HepG2 (cell line): ENCODE results near the gene AP1G1. TPM values are rescaled to one million over a fixed set of nuclear protein-coding genes. Genes with fewer than 3 reads are reported as not detected.

Experiments used
- AHDC1 ChIP-seq: sonication (generic); formaldehyde crosslinking; IDR thresholded peaks from 2 replicates; pipeline ENCODE4 v1.5.1; 2020; ENCODE audit warnings: mild to moderate bottlenecking, missing genetic modification reagents, borderline replicate concordance
- GFI1 ChIP-seq: sonication (generic); formaldehyde crosslinking; IDR thresholded peaks from 2 replicates; pipeline ENCODE4 v1.5.0; 2020; ENCODE audit warnings: missing genetic modification reagents, mild to moderate bottlenecking, borderline replicate concordance
- SIN3A ChIP-seq: IDR thresholded peaks from 2 replicates; pipeline ENCODE4 v1.6.1; 2011; ENCODE audit warnings: low read depth, mild to moderate bottlenecking, control low read depth, low read length, borderline replicate concordance
- TGIF2 ChIP-seq: IDR thresholded peaks from 2 replicates; pipeline ENCODE4 v1.6.1; 2016; ENCODE audit warnings: control low read depth, missing compliant biosample characterization
- TOE1 ChIP-seq: sonication (generic); formaldehyde crosslinking; IDR thresholded peaks from 2 replicates; pipeline ENCODE4 v1.4.0; 2020; ENCODE audit warnings: mild to moderate bottlenecking, missing genetic modification reagents
- ZFP82 ChIP-seq: sonication (generic); formaldehyde crosslinking; IDR thresholded peaks from 2 replicates; pipeline ENCODE4 v1.5.1; 2020; ENCODE audit warnings: mild to moderate bottlenecking, missing genetic modification reagents, borderline replicate concordance
- ZNF275 ChIP-seq: sonication (generic); formaldehyde crosslinking; IDR thresholded peaks from 2 replicates; pipeline ENCODE4 v1.8.0; 2022; ENCODE audit warnings: missing genetic modification reagents, mild to moderate bottlenecking, inconsistent platforms, borderline replicate concordance
- ZNF563 ChIP-seq: sonication (generic); formaldehyde crosslinking; IDR thresholded peaks from 2 replicates; pipeline ENCODE4 v1.8.0; 2022; ENCODE audit warnings: mild to moderate bottlenecking, moderate library complexity, missing genetic modification reagents
- ZNF639 ChIP-seq: conservative IDR thresholded peaks from 2 replicates; pipeline ENCODE4 v1.6.1; 2018; ENCODE audit warnings: missing genetic modification reagents
- ZNF678 ChIP-seq: sonication (generic); formaldehyde crosslinking; IDR thresholded peaks from 2 replicates; pipeline ENCODE4 v1.4.0; 2020; ENCODE audit warnings: mild to moderate bottlenecking, missing genetic modification reagents
- ZNF777 ChIP-seq: sonication (generic); formaldehyde crosslinking; IDR thresholded peaks from 2 replicates; pipeline ENCODE4 v1.4.0; 2020; ENCODE audit warnings: missing genetic modification reagents
- polyA plus RNA-seq, 8 experiments: library from polyadenylated mRNA; depleted of rRNA in 3 of 8; stranded (reverse) in 7 of 8; unstranded in 1 of 8; fragments of >200 nt; fragmentation: Illumina TruSeq in 4 of 8; extraction: Trizol in 4 of 8; gene quantifications; 2 replicates each; pipeline versions ENCODE4 v1.2.1 to v1.2.3, GENCODE V29; 2011 to 2016; ENCODE audit warnings: low read depth in 4 of 8, missing spikeins in 1 of 8, mixed read lengths in 1 of 8; ENCODE audit not compliant: insufficient read depth in 1 of 8
- total RNA-seq, 5 experiments: library from RNA; depleted of rRNA; stranded (reverse); fragments of >200 nt; fragmentation: Illumina TruSeq; extraction: Trizol; gene quantifications; 2 replicates each; pipeline ENCODE4 v1.2.3, GENCODE V29; 2016; ENCODE audit warnings: low read depth in 1 of 5
- TF ChIP-seq, protein P1 (sequence below): sonication (generic); formaldehyde crosslinking; IDR thresholded peaks from 2 replicates; pipeline ENCODE4 v1.4.0; 2020; ENCODE audit warnings: missing genetic modification reagents
- TF ChIP-seq, protein P2 (sequence below): sonication (generic); formaldehyde crosslinking; IDR thresholded peaks from 2 replicates; pipeline ENCODE4 v1.5.0; 2020; ENCODE audit warnings: mild to moderate bottlenecking, missing genetic modification reagents, borderline replicate concordance

AP1G1 gene
- total and polyA plus RNA-seq, 2 of the 13 experiments (the other 11 are each of a cell fraction or from before 2014, with no cell fraction given) = 62.2 to 66.2 TPM

- peak; percentile 65; the same call in 1 of the 2 replicates for TF ChIP-seq AHDC1 (CRISPR knock-in tag)
- TF ChIP-seq GFI1 (CRISPR knock-in tag) = peak; percentile 50; the same call in 1 of the 2 replicates
- TF ChIP-seq ZNF777 = peak; percentile 56; the same call in 1 of the 2 replicates
- TF ChIP-seq SIN3A = 0 out of 2 replicates have a peak, but pooled peaks have one; percentile 60
- TF ChIP-seq ZNF563 (CRISPR knock-in tag) = peak; percentile 58; the same call in 1 of the 2 replicates
- TF ChIP-seq ZNF678 (CRISPR knock-in tag) = 0 out of 2 replicates have a peak, but pooled peaks have one; percentile 62
- TF ChIP-seq TOE1 (CRISPR knock-in tag) = peak; percentile 61; the same call in 1 of the 2 replicates
- peak; percentile 81 for TF ChIP-seq ZNF639 (CRISPR knock-in tag)
- peak; percentile 88 for TF ChIP-seq ZFP82
- TF ChIP-seq, protein P1, sequence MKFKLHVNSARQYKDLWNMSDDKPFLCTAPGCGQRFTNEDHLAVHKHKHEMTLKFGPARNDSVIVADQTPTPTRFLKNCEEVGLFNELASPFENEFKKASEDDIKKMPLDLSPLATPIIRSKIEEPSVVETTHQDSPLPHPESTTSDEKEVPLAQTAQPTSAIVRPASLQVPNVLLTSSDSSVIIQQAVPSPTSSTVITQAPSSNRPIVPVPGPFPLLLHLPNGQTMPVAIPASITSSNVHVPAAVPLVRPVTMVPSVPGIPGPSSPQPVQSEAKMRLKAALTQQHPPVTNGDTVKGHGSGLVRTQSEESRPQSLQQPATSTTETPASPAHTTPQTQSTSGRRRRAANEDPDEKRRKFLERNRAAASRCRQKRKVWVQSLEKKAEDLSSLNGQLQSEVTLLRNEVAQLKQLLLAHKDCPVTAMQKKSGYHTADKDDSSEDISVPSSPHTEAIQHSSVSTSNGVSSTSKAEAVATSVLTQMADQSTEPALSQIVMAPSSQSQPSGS (CRISPR knock-in tag) = peak; percentile 85
- TF ChIP-seq TGIF2 (CRISPR knock-in tag) = peak; percentile 94
- TF ChIP-seq, protein P2, sequence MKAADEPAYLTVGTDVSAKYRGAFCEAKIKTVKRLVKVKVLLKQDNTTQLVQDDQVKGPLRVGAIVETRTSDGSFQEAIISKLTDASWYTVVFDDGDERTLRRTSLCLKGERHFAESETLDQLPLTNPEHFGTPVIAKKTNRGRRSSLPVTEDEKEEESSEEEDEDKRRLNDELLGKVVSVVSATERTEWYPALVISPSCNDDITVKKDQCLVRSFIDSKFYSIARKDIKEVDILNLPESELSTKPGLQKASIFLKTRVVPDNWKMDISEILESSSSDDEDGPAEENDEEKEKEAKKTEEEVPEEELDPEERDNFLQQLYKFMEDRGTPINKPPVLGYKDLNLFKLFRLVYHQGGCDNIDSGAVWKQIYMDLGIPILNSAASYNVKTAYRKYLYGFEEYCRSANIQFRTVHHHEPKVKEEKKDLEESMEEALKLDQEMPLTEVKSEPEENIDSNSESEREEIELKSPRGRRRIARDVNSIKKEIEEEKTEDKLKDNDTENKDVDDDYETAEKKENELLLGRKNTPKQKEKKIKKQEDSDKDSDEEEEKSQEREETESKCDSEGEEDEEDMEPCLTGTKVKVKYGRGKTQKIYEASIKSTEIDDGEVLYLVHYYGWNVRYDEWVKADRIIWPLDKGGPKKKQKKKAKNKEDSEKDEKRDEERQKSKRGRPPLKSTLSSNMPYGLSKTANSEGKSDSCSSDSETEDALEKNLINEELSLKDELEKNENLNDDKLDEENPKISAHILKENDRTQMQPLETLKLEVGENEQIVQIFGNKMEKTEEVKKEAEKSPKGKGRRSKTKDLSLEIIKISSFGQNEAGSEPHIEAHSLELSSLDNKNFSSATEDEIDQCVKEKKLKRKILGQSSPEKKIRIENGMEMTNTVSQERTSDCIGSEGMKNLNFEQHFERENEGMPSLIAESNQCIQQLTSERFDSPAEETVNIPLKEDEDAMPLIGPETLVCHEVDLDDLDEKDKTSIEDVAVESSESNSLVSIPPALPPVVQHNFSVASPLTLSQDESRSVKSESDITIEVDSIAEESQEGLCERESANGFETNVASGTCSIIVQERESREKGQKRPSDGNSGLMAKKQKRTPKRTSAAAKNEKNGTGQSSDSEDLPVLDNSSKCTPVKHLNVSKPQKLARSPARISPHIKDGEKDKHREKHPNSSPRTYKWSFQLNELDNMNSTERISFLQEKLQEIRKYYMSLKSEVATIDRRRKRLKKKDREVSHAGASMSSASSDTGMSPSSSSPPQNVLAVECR (CRISPR knock-in tag) = peak; percentile 96
- TF ChIP-seq ZNF275 (CRISPR knock-in tag) = peak; percentile 89; the same call in 1 of the 2 replicates
Measured at GRCh38 chr16:71845639-71846430, 37.2 kb upstream of the AP1G1 start, which contains the start of gene ATXN1L (continued).
